GM21367 (cell line): Measurements from ENCODE around the gene MYL6.
"Not testable (repeated sequence)": the region's sequence is repeated elsewhere in the genome, so short reads cannot be mapped to it uniquely, and the experiment has no call there.

Experiments
- ATAC-seq: cut with Tn5 transposase; IDR thresholded peaks from one replicate; pipeline ENCODE4 v1.9.1; 2021; ENCODE audit not compliant: unreplicated experiment

Gene MYL6

GRCh38 chr12:56189099-56189917 is 31.1 kb downstream of the MYL6 start, which contains the start of gene SMARCC2:
Gene SMARCC2, minus strand, starts transcription at chr12:56189483. Its CDS starts 22 bp downstream, at chr12:56189461.
- peak; percentile 47 for ATAC-seq

GRCh38 chr12:56189918-56190694 is 31.9 kb downstream of the MYL6 start:
- ATAC-seq = no peak

- no peak for ATAC-seq
Measured at GRCh38 chr12:56190695-56191155, 32.6 kb downstream of the MYL6 start.

- ATAC-seq = no peak
Measured at GRCh38 chr12:56192582-56192981, 34.4 kb downstream of the MYL6 start.

GRCh38 chr12:56193025-56193578 is 34.9 kb downstream of the MYL6 start:
- no peak for ATAC-seq

GRCh38 chr12:56196818-56197550 is 38.8 kb downstream of the MYL6 start:
- not testable (repeated sequence) for ATAC-seq

- no peak for ATAC-seq
Measured at GRCh38 chr12:56197921-56198635, 39.9 kb downstream of the MYL6 start.

- ATAC-seq = no peak
Measured at GRCh38 chr12:56198836-56199235, 40.7 kb downstream of the MYL6 start.

- no peak for ATAC-seq
Measured at GRCh38 chr12:56202366-56202765, 44.2 kb downstream of the MYL6 start.

GRCh38 chr12:56202838-56203237 is 44.7 kb downstream of the MYL6 start:
- no peak for ATAC-seq

- ATAC-seq = no peak
Measured at GRCh38 chr12:56204275-56204674, 46.1 kb downstream of the MYL6 start.

GRCh38 chr12:56205445-56205844 is 47.3 kb downstream of the MYL6 start:
- ATAC-seq = no peak

GRCh38 chr12:56206452-56207166 is 48.5 kb downstream of the MYL6 start:
- no peak for ATAC-seq

GRCh38 chr12:56208006-56208405 is 49.8 kb downstream of the MYL6 start:
- ATAC-seq = no peak
